Activated naive CD4-positive, alpha-beta T cell treated with Interleukin-2 at 50 U/mL for 16 hours (primary cell): Measurements from ENCODE around the gene CALML6.
"Not testable (repeated sequence)": the region's sequence is repeated elsewhere in the genome, so short reads cannot be mapped to it uniquely, and the experiment has no call there.

Source experiments
- DNase-seq: peaks from one replicate; pipeline ENCODE4 v3.0.0-alpha.2; 2020

Gene CALML6, protein sequence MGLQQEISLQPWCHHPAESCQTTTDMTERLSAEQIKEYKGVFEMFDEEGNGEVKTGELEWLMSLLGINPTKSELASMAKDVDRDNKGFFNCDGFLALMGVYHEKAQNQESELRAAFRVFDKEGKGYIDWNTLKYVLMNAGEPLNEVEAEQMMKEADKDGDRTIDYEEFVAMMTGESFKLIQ

DNA sequence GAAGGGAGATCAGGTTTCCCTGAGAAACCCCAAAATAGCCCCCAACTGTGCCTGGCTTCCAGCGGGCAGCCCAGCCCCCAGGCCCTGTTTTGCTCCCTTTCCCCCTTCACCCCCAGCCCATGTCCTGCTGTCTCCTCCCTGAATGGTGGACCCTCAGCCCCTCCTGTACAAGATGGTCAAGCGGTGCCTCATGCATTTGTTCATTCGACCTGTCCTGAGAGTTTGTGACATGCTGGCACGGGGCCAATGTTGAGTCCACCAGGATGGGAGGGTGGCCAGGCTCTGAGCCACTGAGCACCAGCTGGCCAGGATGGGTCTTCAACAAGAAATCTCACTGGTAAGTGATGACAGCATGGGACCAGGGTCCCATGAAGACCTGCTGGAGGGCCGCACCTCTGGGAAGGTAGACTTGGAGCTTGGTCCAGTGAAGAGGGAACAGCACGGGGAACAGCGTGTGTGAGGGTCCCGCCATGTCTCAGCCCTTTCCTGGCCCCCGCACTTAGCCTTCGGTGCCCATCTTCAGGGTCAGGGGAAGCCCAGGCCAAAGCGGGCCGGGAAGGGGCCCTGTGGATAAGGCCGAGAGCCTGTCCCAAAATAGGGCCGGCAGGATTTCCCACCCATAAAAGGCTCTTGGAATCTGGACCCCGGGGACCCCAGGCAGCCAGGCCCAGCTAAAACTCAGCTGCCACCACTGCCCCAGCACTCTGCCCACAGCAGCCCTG lies at the start of gene CALML6:
TSS of gene CALML6 (plus strand) at position 290 of the 722 bp plus-strand sequence. CDS start at position 311, 21 bp downstream.
- DNase-seq, result no peak

DNA sequence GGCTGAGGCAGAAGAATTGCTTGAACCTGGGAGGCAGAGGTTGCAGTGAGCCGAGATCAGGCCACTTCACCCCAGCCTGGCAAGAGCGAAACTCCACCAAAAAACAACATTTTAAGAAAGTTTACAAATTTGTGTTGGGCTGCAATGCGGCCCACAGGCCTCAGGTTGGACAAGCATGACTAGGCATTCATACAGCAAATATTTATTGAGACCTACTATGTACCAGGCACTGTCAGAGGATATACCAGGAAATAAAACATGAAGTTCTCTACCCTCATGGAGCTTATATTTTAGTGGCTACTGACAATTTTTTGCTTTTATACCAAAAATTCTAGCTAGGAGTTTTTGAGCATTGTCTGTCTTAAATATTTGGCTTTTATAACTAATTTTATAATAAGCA lies 47.9 kb upstream of the CALML6 start:
- no peak for DNase-seq

DNA sequence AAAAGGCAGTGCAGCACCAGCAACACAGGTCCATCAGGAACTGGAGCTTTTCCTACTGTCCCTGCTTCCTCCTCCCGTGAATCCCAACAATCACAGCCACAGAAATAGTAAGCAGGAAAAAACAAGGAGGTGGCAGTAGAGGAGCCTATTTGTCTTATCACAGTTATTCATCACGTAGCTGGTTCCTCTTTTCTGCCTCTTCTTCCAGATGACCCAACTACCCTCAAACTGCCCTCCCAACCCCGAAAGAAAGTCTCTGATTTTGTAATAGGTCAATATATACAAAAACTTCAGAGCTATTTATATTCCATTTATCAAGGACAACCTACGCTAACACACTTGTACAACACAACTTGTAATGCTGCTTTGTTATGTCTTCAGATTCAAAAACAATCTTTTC lies 45.6 kb upstream of the CALML6 start:
- DNase-seq, result no peak

DNA sequence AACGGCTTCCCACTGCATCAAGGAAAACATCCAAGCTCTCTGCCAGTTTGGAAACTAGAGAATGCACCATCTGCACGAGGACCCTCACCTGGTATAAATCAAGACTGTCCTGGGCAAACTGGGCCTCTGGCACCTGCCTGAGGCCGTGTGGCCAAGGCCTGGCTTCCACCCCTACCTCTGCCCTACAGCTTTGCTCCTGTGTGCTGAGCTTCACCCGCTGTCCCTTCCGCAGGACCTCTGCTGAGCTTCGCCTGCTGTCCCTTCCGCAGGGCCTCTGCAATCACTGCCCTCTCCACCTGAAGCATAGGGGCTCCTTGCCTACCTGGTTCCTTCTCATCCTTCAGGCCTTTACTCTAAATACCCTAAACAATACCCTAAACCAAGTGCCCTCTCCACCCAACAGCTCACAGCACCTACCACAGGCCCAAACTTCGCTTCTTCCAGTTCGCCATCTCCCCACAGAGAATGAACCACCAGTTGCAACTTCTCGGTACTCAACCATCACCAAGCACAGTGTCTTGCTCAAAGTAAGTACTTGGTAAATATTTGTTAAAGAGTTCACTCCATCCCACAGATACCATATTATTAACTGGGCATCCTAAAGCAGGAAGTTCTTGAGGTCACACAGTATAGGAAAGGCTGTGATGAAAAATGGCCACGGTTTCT lies 42.6 kb upstream of the CALML6 start:
- DNase-seq, result no peak

DNA sequence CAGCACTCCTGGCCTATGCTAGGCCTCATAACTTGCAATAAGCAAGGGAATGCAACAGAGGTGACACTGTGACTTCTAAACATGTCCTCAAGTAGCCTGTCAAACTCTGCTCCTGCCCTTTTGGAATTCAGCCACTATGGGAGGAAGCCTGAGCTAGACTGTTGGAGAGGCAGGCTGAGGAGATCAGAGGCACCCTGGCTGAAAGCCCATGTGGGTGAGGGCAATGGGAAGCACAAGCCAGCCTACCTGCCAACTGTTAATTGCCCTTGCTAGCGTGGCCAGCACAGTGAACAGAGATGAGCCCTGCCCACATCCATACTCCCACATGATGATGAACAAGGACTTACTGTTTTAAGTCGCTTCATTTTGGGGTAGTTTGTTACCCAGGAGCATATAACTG lies 41.9 kb upstream of the CALML6 start:
- no peak for DNase-seq

DNA sequence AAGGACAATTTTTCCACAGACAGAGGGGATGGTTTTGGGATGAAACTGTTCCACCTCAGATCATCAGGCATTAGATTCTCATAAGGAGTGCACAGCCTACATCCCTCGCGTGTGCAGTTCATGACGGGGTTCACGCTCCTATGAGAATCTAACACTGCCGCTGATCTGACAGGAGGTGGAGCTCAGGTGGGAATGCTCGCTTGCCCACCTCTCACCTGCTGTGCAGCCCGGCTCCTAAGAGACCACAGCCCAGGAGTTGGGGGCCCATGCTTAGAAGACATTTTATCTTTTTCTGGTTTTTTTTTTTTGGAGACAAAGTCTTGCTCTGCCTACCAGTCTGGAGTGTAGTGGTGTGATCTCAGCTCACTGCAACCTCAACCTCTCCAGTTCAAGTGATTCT lies 40.2 kb upstream of the CALML6 start:
- DNase-seq, result no peak

DNA sequence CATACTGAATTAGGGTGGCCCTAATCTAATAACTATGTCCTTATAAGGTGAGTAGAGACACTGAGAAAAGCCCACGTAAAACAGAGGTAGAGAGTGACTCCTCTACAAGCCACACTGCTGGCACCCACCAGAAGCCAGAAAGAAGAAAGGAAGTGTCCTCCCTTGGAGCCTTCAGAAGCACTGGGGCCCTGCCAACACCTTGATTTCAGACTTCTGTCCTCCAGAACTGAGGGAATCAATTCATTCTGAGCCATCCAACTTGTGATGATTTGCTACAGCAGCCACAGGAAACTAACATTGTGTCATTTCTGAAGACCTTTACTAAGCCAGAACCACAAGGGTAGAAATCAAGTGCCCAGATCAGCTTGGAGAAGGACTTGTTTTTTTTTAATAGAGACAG lies 39.1 kb upstream of the CALML6 start:
- DNase-seq, result peak; percentile 33

DNA sequence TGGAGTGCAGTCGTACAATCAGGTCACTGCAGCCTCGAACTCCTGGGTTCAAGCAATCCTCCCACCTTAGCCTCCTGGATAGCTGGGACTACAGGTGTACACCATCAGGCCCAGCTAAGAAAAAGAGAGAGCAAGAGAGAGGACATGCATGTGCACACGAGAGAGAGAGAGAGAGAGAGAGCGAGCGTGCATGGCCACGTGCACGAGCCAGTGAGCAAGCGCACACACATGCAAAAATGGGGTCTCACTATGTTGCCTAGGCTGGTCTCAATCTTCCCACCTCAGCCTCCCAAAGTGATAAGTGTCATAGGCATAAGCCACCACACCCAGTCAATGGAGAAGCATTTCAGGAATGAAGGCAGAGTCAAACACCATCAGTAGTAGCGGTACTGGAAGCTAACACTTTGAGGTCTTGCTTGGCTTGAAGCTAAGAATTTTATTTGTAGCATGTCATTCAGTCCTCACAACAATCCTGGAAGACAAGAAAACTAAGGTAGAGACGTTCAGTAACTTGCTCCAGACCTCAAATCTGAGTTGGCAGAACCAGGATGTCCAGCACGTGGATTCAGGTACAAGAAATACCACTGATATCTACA lies 38.6 kb upstream of the CALML6 start:
- DNase-seq, result no peak

DNA sequence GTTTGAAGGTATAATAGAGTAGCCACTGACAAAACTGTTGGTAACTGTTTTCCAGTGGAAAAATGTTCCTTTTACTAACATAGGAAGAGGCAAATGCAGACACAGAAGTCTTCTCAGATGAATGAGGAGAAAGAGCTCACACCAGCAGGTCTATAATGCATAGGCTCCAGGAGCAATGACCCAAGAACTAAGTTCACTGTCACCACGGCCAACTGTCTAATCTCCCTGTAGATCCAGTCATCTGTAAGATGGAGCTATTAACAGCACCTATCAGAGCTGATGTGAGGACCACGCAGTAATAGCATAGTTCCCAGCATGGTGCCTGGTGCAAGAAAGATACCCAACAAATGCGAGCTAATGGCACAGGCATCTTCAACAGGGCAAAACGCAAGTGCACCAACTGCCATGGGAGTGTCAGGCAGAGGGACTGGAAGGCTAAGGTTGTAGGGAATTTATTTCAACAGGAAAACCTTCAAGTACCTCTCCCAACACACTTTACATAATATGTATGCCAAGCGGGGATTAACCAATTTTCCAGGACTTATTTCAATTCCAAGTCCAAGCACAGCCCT lies 37.1 kb upstream of the CALML6 start:
- no peak for DNase-seq

DNA sequence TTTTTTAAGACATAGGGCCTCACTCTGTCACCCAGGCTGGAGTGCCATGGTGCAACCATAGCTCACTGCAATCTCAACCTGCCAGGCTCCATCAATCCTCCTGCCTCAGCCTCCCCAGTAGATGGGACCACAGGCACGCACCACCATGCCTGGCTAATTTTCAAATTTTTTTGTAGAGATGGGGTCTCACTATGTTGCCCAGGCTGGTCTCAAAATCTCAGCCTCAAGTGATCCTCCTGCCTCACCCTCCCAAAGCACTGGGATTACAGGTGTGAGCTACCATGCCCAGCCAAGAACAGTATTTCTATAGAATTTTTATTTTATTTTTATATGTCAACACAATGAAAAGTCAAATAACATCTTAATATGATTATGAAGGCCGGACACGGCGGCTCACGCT lies 35.1 kb upstream of the CALML6 start:
- no peak for DNase-seq

DNA sequence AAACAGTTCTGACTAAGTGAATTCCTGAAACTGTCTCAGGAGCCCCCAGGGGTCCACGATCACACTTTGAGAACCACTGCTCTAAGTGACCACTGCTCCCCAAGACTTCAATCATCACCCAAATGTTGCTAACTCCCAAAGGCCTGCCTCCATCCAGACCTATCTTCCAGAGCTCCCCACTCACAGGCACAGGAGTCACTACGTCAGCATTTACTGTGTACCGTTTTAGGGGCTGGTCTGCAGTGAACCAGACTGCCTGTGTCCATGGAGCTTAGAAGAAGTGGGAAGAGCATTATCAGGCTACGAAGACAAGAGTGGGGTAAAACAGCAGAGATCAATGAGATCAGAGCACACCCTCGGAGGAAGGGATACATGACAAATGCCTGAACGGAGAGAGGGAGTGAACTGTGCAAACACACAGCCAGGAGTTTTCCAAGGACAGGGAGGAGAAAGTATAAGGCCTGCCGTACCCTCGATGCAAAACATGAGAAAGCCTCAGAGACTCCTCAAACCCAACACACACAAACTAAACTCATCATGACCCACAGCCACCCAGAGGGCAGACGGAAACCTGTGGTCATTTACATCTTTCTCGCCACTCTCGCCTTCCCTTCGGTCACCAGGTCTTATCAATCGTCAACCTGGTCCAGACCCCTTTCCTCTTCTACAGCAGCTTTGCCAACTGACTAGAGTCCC lies 34.3 kb upstream of the CALML6 start:
- no peak for DNase-seq

DNA sequence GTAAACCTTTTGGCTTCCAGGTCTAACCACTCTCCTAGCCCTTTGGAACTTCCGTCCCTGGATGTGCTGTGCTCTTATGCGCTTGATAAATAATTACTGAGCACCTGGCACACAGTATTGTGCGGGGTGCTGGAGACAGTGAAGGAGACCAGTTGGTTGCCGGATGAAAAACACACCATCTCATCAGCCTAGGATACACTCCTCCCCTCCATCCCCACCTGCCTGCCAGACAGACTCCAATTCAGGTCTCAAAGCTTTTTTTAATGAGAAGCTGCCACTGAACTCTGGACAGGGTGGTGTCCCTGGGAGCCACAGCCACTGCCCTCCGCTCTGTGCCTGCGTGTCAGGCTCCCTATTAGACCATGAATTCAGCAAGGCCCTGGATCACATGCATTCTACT lies 33.3 kb upstream of the CALML6 start:
- no peak for DNase-seq

DNA sequence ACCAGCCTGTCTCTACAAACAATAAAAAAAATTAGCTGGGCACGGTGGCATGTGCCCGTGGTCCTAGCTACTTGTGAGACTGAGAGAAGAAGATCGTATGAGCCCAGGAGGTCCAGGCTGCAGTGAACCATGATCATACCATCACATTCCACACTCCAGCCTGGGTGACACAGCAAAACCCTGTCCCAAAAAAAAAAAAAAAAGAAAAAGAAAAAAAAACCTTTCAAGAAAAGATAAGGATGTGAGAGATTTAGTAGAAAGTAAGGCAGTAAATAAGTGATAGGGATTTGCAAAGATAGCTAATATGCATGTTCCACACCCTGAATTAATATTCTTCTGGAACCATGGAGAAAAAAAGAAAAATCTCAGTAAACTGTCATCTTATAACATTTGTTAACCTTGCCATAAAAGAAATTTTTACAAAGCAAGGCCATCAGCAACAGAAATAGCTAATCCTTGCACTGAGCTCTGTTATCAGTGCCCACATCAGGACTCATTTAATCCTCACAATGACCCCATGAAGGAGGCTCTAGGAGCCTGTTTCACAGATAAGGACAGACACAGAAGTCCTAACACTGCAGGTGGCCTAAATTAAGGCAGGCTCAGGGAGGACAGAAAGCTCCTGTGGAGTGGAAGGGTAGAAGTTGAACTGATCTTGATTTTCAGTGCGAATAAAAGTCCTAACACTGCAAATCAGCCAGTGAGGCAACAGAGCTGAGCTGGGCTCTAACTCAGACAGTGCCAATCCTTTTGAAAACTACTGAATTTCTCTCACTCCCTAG lies 31.8 kb upstream of the CALML6 start:
- DNase-seq, result no peak

DNA sequence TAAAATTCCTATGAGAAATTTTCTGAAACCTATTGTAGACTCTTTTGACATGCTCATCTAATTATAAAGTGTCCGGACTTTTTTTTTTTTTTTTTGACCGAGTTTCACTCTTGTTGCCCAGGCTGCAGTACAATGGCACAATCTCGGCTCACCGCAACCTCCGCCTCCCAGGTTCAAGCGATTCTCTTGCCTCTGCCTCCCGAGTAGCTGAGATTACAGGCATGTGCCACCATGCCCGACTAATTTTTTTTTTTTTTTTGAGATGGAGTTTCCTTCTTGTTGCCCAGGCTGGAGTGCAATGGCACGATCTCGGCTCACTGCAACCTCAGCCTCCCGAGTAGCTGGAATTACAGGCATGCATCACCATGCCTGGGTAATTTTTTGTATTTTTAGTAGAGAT lies 31.2 kb upstream of the CALML6 start:
- not testable (repeated sequence) for DNase-seq

DNA sequence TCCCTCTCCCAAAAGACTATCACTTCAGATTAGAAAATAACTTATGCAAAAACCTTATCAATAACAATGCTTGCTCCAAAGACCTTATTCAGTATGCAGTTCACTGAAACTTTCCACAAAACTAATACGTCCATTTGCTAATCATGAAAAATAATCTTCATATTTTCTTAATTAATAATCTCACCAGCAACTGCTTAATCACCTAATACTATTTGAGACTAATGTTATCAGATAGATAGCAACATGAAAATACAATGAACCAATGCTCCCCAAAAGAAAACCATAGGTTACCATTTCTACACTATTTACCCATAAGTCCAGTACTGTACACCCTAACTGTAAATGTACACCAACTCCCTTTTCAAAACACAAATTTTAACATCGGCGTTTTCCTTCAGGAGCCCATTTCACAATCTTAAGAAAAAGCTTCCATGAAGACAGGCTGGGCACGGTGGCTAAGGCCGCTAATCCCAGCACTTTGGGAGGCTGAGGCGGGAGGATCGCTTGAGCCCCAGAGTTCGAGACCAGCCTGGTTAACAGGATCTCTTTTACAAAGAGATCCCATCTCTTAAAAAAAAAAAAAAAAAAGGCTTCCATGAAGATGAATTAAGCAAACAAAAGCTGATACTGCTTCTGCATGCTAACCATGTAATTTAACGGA lies 25.8 kb upstream of the CALML6 start:
- DNase-seq, result no peak

DNA sequence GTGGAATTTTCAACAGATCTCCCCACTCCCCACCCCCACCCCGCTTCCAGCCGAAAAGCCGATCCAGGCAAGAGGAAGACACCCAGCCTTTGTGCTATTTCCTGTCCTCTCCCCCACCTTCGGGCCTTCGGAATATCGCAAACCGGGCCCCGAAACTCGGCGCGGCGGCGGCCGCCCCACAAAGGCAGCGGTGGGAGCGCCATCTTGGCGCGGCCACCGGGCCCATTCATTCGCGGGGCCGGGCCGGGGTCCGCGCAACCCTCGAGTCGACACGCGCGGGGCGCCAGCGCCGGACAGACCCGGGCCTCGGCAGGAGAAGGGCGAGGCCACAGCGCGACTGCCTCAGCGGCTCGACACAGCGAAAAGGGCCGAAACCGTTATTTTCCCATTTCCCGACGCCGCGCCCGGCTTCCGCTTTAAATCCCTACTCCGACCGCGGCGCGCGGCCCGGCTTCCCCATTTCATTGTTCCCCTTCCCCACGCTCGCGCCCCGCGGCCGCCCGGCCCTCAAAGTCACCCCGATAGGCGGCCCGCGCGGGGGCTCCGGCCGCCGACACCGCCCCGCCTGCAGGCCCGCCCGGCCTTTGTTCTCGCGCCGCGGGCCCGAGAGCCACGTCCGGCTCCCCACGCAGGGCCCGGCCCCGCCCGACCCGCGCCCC lies 25.1 kb upstream of the CALML6 start:
- DNase-seq, result peak; percentile 48

DNA sequence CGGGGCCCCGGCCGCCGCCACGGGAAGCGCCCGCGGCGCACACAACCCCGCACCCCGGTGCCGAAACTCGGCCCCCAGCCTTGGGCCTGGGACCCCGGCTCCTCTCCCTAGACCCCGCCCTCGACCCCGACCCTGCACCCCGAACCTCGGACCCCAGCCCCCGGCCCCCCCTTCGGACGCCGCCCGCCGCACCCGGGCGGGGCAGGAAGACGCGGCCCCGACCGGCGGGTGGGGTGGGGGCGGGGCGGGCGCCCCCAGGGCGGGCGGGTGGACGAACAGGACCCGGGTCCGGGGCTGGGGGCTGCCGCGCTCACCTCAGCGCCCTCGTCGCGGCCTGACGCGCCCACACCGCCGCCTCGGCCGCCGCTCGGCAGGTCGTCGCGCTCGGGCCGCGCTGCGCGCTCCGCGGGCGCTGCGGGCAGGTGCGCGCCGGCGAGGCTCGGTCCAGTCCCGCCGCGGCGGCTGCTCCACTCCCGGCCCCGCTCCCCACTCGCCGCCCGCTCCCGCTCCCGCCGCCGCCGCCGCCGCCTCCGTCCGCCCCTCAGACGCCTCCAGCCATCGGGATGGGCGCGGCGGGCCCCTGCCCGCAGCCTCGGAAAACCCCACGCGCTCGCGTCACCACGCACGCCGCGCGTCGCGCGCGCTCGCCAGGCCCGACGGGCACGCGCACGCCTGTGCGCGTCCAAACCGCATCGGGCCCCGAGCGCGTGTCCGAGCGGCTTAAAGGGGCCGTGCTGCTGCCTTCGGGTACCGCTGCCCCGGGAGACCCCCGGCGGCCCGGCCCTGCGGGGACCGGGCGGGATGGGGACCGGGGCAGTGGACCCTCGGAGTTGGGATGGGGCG lies 24.3 kb upstream of the CALML6 start, which contains the start of gene GNB1:
TSS of gene GNB1 (minus strand) at position 582 of the 843 bp plus-strand sequence. CDS start 65,634 bp downstream, outside the sequence.
- peak; percentile 88 for DNase-seq

DNA sequence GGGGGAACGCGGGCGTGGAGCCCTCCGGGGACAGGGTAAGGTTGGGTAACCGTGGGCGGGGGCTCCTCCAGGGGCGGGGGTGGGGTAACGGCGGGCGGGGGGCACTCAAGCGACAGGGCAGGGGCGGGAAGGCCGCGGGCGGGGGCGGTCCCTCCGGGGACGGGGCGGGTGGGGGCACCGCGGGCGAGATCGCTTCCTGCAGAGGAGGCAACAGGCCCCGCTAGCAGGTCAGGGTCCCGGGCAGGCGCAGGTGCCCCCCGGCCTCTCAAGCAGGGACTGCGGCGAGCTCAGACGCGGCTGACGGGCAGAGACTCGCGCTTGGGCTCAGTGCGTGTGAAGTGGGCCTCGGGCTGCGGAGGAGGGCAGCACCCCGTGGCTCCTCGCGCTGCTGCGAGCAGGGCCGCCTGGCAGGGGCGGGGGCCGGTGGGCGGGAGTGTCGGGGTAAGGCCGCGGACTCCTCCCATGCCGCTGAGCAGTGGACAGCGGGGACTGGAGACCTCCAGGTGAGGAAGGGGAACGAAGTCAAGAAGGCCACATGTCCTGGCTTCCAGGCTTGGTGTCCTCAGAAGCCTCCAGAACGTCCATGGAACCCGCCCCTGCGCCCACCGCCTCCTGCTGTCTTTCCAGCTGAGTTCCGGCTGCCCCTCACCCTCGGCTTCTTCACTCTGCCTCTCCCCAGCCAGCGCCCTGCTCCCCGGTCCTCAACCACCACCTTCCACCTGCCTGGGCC lies 23.5 kb upstream of the CALML6 start:
- DNase-seq, result peak; percentile 73
